ENCODE results near the gene KPRP.

DNA sequence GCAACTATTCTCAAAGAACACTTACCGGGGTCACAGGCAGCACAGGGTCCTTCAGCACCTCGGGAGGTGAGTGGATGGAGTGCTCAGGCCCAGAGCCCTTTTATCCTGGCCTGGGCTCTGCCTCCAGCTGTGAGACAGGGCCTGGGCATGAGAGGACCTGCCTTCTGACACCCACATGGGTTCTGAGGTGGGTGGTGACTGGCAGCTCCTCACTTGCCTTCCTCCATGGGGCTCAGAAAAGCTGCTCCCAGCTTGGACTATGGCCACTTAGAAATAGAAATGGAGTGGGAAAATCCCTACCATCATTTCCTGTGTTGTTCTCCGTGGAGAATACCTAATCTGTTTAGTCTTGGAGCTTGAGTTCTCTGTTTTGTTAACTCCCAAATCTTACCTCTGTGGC is 48.8 kb downstream of the KPRP start, which contains the start of gene LCE1C:
- TF ChIP-seq, protein P1, sequence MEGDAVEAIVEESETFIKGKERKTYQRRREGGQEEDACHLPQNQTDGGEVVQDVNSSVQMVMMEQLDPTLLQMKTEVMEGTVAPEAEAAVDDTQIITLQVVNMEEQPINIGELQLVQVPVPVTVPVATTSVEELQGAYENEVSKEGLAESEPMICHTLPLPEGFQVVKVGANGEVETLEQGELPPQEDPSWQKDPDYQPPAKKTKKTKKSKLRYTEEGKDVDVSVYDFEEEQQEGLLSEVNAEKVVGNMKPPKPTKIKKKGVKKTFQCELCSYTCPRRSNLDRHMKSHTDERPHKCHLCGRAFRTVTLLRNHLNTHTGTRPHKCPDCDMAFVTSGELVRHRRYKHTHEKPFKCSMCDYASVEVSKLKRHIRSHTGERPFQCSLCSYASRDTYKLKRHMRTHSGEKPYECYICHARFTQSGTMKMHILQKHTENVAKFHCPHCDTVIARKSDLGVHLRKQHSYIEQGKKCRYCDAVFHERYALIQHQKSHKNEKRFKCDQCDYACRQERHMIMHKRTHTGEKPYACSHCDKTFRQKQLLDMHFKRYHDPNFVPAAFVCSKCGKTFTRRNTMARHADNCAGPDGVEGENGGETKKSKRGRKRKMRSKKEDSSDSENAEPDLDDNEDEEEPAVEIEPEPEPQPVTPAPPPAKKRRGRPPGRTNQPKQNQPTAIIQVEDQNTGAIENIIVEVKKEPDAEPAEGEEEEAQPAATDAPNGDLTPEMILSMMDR (IDR thresholded peaks at IDR 0.05; ENCODE audit: insufficient read depth, low read depth, low read length) = no peak
- no peak for TF ChIP-seq EZH2 (IDR thresholded peaks at IDR 0.05; ENCODE audit: insufficient read depth, low read length)

Data from astrocyte (in vitro differentiated cells and primary cell).